Panc1 (cell line): ENCODE data around the gene ZC3H18. TPM values are rescaled to one million over a fixed set of nuclear protein-coding genes. Genes with fewer than 3 reads are reported as not detected.

ENCODE experiments used
- ATAC-seq: fragments of 200-7000 bp; cut with Tn5 transposase; 2 replicates; pipeline ENCODE4 v1.9.1; 2020; ENCODE audit warnings: mild to moderate bottlenecking, moderate library complexity
- BruUV-seq: library from RNA; stranded (reverse); fragments of 400-500 nt; replicated peaks from 2 replicates; lab custom pipeline; 2021; lab: Mats Ljungman, UMichigan
- CTCF ChIA-PET: fragments of 300-600 bp; sonication (Branson Sonifier 250); formaldehyde crosslinking; loops from one replicate; lab custom pipeline; 2022; ENCODE audit warnings: antibody characterized with exemption; lab: Charles Lee
- POLR2A ChIA-PET: fragments of 300-600 bp; sonication (Branson Sonifier 250); formaldehyde crosslinking; loops from one replicate; lab custom pipeline; 2022; ENCODE audit warnings: antibody characterized with exemption; lab: Charles Lee
- DNase-seq: peaks from one replicate; pipeline ENCODE4 v3.0.0-alpha.2; 2010; ENCODE audit warnings: low read depth, low spot score
- H3K27ac ChIP-seq: 2 replicates; pipeline ENCODE4 v1.5.1; 2011; ENCODE audit warnings: mild to moderate bottlenecking, low read length, inconsistent platforms
- H3K27me3 ChIP-seq: fragments of 200-500 bp; sonication (Bioruptor generic); 2 replicates; pipeline ENCODE4 v1.6.0; 2014; ENCODE audit warnings: low read length, inconsistent platforms; ENCODE audit not compliant: control insufficient read depth, insufficient read depth
- H3K36me3 ChIP-seq: fragments of 200-500 bp; sonication (Bioruptor generic); 2 replicates; pipeline ENCODE4 v1.5.1; 2014; ENCODE audit warnings: inconsistent platforms, mild to moderate bottlenecking, low read length, moderate library complexity; ENCODE audit not compliant: control insufficient read depth, insufficient read depth
- H3K4me1 ChIP-seq: 2 replicates; pipeline ENCODE4 v1.5.1; 2011; ENCODE audit warnings: inconsistent platforms, mild to moderate bottlenecking, low read length, moderate library complexity; ENCODE audit not compliant: control insufficient read depth, insufficient read depth
- H3K4me3 ChIP-seq, 2 experiments: 2 replicates each; pipeline ENCODE4 v1.5.1; 2011 to 2012; ENCODE audit warnings: low read depth in 2 of 2, low read length in 2 of 2, mild to moderate bottlenecking in 2 of 2, inconsistent platforms in 1 of 2, moderate library complexity in 1 of 2
- H3K9me3 ChIP-seq: fragments of 200-500 bp; sonication (Bioruptor generic); 2 replicates; pipeline ENCODE4 v1.5.1; 2014; ENCODE audit warnings: low read depth, mild to moderate bottlenecking, inconsistent platforms, low read length, moderate library complexity; ENCODE audit not compliant: control insufficient read depth, insufficient read depth
- CTCF ChIP-seq: fragments of 450-650 bp; IDR thresholded peaks from 2 replicates; pipeline ENCODE4 v1.5.1; 2017; ENCODE audit warnings: mild to moderate bottlenecking
- POLR2AphosphoS5 ChIP-seq: IDR thresholded peaks from 2 replicates; pipeline ENCODE4 v1.6.1; 2012; ENCODE audit warnings: mild to moderate bottlenecking, low read depth, low read length, moderate library complexity
- REST ChIP-seq, 2 experiments: IDR thresholded peaks; 2 replicates each; pipeline ENCODE4 v1.6.1; 2011 to 2012; ENCODE audit warnings: low read depth in 2 of 2, control low read depth in 1 of 2, low read length in 1 of 2, mild to moderate bottlenecking in 1 of 2, moderate library complexity in 1 of 2; ENCODE audit not compliant: insufficient read depth in 1 of 2
- SIN3A ChIP-seq: IDR thresholded peaks from 2 replicates; pipeline ENCODE4 v1.6.1; 2012; ENCODE audit warnings: low read depth, mild to moderate bottlenecking, low read length, moderate library complexity, borderline replicate concordance; ENCODE audit not compliant: insufficient read depth
- TCF7L2 ChIP-seq: IDR thresholded peaks from 2 replicates; pipeline ENCODE4 v1.6.1; 2011; ENCODE audit warnings: mild to moderate bottlenecking, low read depth, low read length, inconsistent platforms
- in situ Hi-C: cut with HindIII; loops from 2 replicates; pipeline ENCODE4 v1.10.0; 2016; ENCODE audit warnings: low sequenced_read_pairs, low pct_unique_long_range_greater_than_20kb
- intact Hi-C: fragments of 100-400 bp; cut with micrococcal nuclease; formaldehyde crosslinking; loops from one replicate; pipeline ENCODE4 v1.10.0; 2022; ENCODE audit not compliant: unreplicated experiment
- total RNA-seq: library from RNA; stranded (reverse); gene quantifications from one replicate; pipeline ENCODE4 v1.2.1, GENCODE V29; 2021; ENCODE audit not compliant: unreplicated experiment

Gene ZC3H18
- total RNA-seq, 1 experiment from 2014 or later: 45.9 TPM

GRCh38 chr16:88655733-88656281, 85.6 kb downstream of the ZC3H18 start:
- H3K4me3 ChIP-seq: no peak overlapping the region
- H3K9me3 ChIP-seq: no peaks in the 10 kb centered on the region
- H3K27ac ChIP-seq: no peak overlapping the region
- ATAC-seq (no peak), DNase-seq (no peak)
- H3K27me3 ChIP-seq: no peaks in the 10 kb centered on the region
- no peak for TF ChIP-seq CTCF
- TF ChIP-seq REST (IDR thresholded peaks at IDR 0.05; ENCODE audit: insufficient read depth in 1 of 2, low read depth in 2 of 2, low read length in 1 of 2): no peak
- intact Hi-C loops (no loop called here), in situ Hi-C loops (no loop called here)
- ChIA-PET POLR2A (no interaction called here), CTCF (no interaction called here)
- peaks cover under 1% of the 10 kb centered on the region; the same call in 1 of the 2 replicates for H3K36me3 ChIP-seq
- BruUV-seq: no TSS peak
- peaks cover 9% of the 10 kb centered on the region for H3K4me1 ChIP-seq

DNA sequence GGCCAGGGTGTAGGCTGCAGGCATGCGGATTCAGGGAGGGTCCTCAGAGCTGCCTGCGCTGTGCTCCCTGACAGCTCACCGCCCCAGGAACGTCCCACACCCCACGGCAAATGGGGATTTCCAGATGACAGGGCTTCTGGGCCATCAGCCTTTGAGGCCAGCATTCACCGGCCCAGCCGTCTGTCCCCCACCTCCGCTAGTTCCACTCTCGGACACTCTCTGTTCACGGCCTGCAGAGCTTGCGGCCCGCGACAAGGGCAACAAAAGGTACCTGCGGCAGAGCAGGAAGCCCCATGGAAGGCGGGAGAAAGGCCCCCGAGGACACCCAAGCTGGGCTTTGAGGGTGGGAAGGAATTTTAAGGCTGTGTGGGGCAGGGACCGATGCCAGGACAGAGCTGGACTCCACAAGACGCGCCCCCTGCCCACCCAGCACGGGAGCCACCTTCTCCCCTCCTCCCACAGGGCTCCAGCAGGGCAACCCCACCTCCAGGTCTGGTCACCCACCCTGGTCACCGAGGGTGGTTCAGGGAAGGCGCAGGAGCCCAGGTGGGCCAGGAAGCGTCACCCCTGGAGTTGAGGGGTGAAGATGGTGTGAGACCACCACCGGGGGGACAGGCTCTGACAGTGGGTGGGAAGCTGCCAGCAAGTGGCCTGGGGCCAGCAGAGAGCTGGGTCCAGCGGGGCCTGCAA, 86.2 kb downstream of the ZC3H18 start:
- ChIA-PET CTCF (interaction anchor here (0.5 kb wide), 1 partner anchor 8 kb away, joined by 13 read pairs; no protein-coding TSS in a partner anchor), POLR2A (no interaction called here)
- Histone ChIP-seq H3K36me3 (no peaks in the 10 kb centered on the region), H3K27ac (no peak overlapping the region), H3K9me3 (no peaks in the 10 kb centered on the region), H3K27me3 (no peaks in the 10 kb centered on the region), H3K4me3 (no peak overlapping the region), H3K4me1 (peaks cover 11% of the 10 kb centered on the region)
- intact Hi-C loops: no loop called here
- in situ Hi-C loops: no loop called here
- DNase-seq (no peak), ATAC-seq (no peak)
- no peak for TF ChIP-seq REST (IDR thresholded peaks at IDR 0.05; ENCODE audit: insufficient read depth in 1 of 2, low read depth in 2 of 2, low read length in 1 of 2)
- TF ChIP-seq SIN3A: no peak
- TF ChIP-seq POLR2AphosphoS5: no peak
- TF ChIP-seq TCF7L2: no peak
- TF ChIP-seq CTCF: no peak
- no TSS peak for BruUV-seq
